ENCODE measurements around the gene MPDU1.
A peak's percentile ranks its signal among the peaks of the same experiment; 100 is the strongest.

GRCh38 chr17:7586673-7587419 lies 3.2 kb downstream of the MPDU1 start:
- no peak for TF ChIP-seq CREB1 (IDR thresholded peaks at IDR 0.05; ENCODE audit: low read depth)
- TF ChIP-seq CTCF (IDR thresholded peaks at IDR 0.05 in 2 of 3, conservative IDR thresholded peaks at IDR 0.05 in 1 of 3; ENCODE audit: control insufficient read depth in 2 of 3, extremely low read depth in 1 of 3, insufficient read depth in 1 of 3, low read depth in 3 of 3, low read length in 3 of 3), result peak in 2 of 3 experiments; percentile 18 to 22; a peak in 3 of 6 replicates

Measured in GM12878 (cell line).